ENCODE results near the gene NOTCH4.

NOTCH4 gene

GRCh38 chr6:32158052-32158451 is 65.8 kb downstream of the NOTCH4 start:
- DNase-seq: no peak

- no peak for DNase-seq
Measured at GRCh38 chr6:32156891-32157290, 67.0 kb downstream of the NOTCH4 start.

GRCh38 chr6:32154514-32155161 is 69.2 kb downstream of the NOTCH4 start:
- DNase-seq: peak; percentile 72

GRCh38 chr6:32153564-32154513 is 70.0 kb downstream of the NOTCH4 start, which contains the start of gene PPT2:
PPT2 (plus strand) TSS chr6:32154141; CDS start chr6:32154595, 454 bp downstream.
- peak; percentile 96 for DNase-seq

GRCh38 chr6:32152769-32153563 is 70.9 kb downstream of the NOTCH4 start:
- no peak for DNase-seq

- DNase-seq: no peak
Measured at GRCh38 chr6:32151863-32152768, 71.8 kb downstream of the NOTCH4 start, which contains the start of gene PRRT1. PRRT1 (minus strand) TSS chr6:32151939; CDS start chr6:32151827, 112 bp downstream.

GRCh38 chr6:32151181-32151862 is 72.5 kb downstream of the NOTCH4 start:
- no peak for DNase-seq

- DNase-seq: no peak
Measured at GRCh38 chr6:32149932-32150870, 73.7 kb downstream of the NOTCH4 start.

- DNase-seq: no peak
Measured at GRCh38 chr6:32149092-32149755, 74.6 kb downstream of the NOTCH4 start.

- DNase-seq: peak; percentile 83
Measured at GRCh38 chr6:32148289-32149091, 75.4 kb downstream of the NOTCH4 start.

- no peak for DNase-seq
Measured at GRCh38 chr6:32147401-32148132, 76.3 kb downstream of the NOTCH4 start.

- no peak for DNase-seq
Measured at GRCh38 chr6:32146687-32147086, 77.2 kb downstream of the NOTCH4 start.

GRCh38 chr6:32146287-32146686 is 77.6 kb downstream of the NOTCH4 start:
- no peak for DNase-seq

Data from left hindlimb (tissue), 1 donor.